IMR-90 (cell line): ENCODE results near the gene ARFIP1. TPM values are rescaled to one million over a fixed set of nuclear protein-coding genes. Genes with fewer than 3 reads are reported as not detected.

Experiments
- ATAC-seq: fragments of 200-7000 bp; cut with Tn5 transposase; 2 replicates; pipeline ENCODE4 v1.9.1; 2020; ENCODE audit warnings: low read depth, mild to moderate bottlenecking, moderate library complexity
- BruUV-seq: library from RNA; stranded (reverse); fragments of 400-500 nt; replicated peaks from 2 replicates; lab custom pipeline; 2021; lab: Mats Ljungman, UMichigan
- CTCF ChIA-PET: fragments of 300-600 bp; formaldehyde crosslinking; extraction: SDS; loops from one replicate; lab custom pipeline; 2021; ENCODE audit warnings: antibody characterized with exemption; lab: Yijun Ruan, JAX
- POLR2A ChIA-PET: fragments of 300-600 bp; sonication (Branson Sonifier 250); formaldehyde crosslinking; loops from one replicate; lab custom pipeline; 2022; ENCODE audit warnings: antibody characterized with exemption; ENCODE audit not compliant: unreplicated experiment; lab: Charles Lee
- DNase-seq: peaks from one replicate; pipeline ENCODE4 v3.0.0; 2013
- H2AFZ ChIP-seq: replicated peaks from 2 replicates; pipeline ENCODE3; 2013; ENCODE audit warnings: low read length, mild to moderate bottlenecking; ENCODE audit not compliant: poor library complexity
- H2AK5ac ChIP-seq: 2 replicates; pipeline ENCODE4 v1.6.1; 2013; ENCODE audit warnings: low read depth, low read length, inconsistent platforms
- H2AK9ac ChIP-seq: replicated peaks from 2 replicates; pipeline ENCODE3; 2013; ENCODE audit warnings: mild to moderate bottlenecking, low read depth, low read length, moderate library complexity; ENCODE audit not compliant: poor library complexity
- H2BK120ac ChIP-seq: 2 replicates; pipeline ENCODE4 v1.6.1; 2013; ENCODE audit warnings: low read depth, low read length, inconsistent platforms
- H2BK15ac ChIP-seq: 3 replicates; pipeline ENCODE4 v1.6.1; 2013; ENCODE audit warnings: low read depth, low read length, inconsistent platforms
- H2BK20ac ChIP-seq: 2 replicates; pipeline ENCODE4 v1.6.1; 2013; ENCODE audit warnings: low read depth, mild to moderate bottlenecking, inconsistent platforms, low read length, moderate library complexity
- H2BK5ac ChIP-seq: 2 replicates; pipeline ENCODE4 v1.6.1; 2013; ENCODE audit warnings: mild to moderate bottlenecking, low read depth, low read length, inconsistent platforms; ENCODE audit not compliant: poor library complexity, severe bottlenecking
- H3K14ac ChIP-seq: replicated peaks from 2 replicates; pipeline ENCODE4 v1.6.1; 2013; ENCODE audit warnings: low read depth, low read length, inconsistent platforms
- H3K18ac ChIP-seq: 2 replicates; pipeline ENCODE4 v1.6.1; 2013; ENCODE audit warnings: low read depth, low read length, control low read depth
- H3K23ac ChIP-seq: 2 replicates; pipeline ENCODE4 v1.6.1; 2013; ENCODE audit warnings: low read depth, low read length, inconsistent platforms
- H3K27ac ChIP-seq: 2 replicates; pipeline ENCODE4 v1.5.1; 2013; ENCODE audit warnings: mild to moderate bottlenecking, control low read depth, low read length; ENCODE audit not compliant: insufficient read depth
- H3K27me3 ChIP-seq: 2 replicates; pipeline ENCODE4 v1.6.1; 2013; ENCODE audit warnings: low read length; ENCODE audit not compliant: control insufficient read depth, insufficient read depth
- H3K36me3 ChIP-seq: 2 replicates; pipeline ENCODE4 v1.6.1; 2013; ENCODE audit warnings: low read length, mixed read lengths; ENCODE audit not compliant: control insufficient read depth, insufficient read depth
- H3K4ac ChIP-seq: 2 replicates; pipeline ENCODE4 v1.6.1; 2013; ENCODE audit warnings: low read depth, low read length, inconsistent platforms
- H3K4me1 ChIP-seq: 2 replicates; pipeline ENCODE4 v1.6.1; 2013; ENCODE audit warnings: low read length, mixed read lengths; ENCODE audit not compliant: control insufficient read depth, insufficient read depth
- H3K4me2 ChIP-seq: 2 replicates; pipeline ENCODE4 v1.6.1; 2013; ENCODE audit warnings: low read depth, mild to moderate bottlenecking, control low read depth, low read length, moderate library complexity
- H3K4me3 ChIP-seq: 2 replicates; pipeline ENCODE4 v1.5.1; 2013; ENCODE audit warnings: low read depth, mild to moderate bottlenecking, control low read depth, low read length, moderate library complexity; ENCODE audit not compliant: insufficient read depth
- H3K56ac ChIP-seq: 2 replicates; pipeline ENCODE4 v1.6.1; 2013; ENCODE audit warnings: low read length, inconsistent platforms; ENCODE audit not compliant: insufficient read depth; ENCODE audit errors: extremely low read depth
- H3K79me1 ChIP-seq, 2 experiments: 2 replicates each; pipeline ENCODE4 v1.6.1; 2013; ENCODE audit warnings: low read length in 2 of 2, inconsistent platforms in 1 of 2, low read depth in 1 of 2
- H3K9ac ChIP-seq: 2 replicates; pipeline ENCODE4 v1.6.1; 2013; ENCODE audit warnings: low read depth, low read length, control low read depth
- H3K9me1 ChIP-seq: 2 replicates; pipeline ENCODE4 v1.6.1; 2013; ENCODE audit warnings: low read length, inconsistent platforms; ENCODE audit not compliant: insufficient read depth
- H3K9me3 ChIP-seq: 2 replicates; pipeline ENCODE4 v1.6.1; 2013; ENCODE audit warnings: low read length; ENCODE audit not compliant: control insufficient read depth, insufficient read depth
- H4K20me1 ChIP-seq: 2 replicates; pipeline ENCODE4 v1.6.1; 2013; ENCODE audit warnings: low read length, inconsistent platforms; ENCODE audit not compliant: insufficient read depth
- H4K5ac ChIP-seq: 2 replicates; pipeline ENCODE4 v1.6.1; 2013; ENCODE audit warnings: mild to moderate bottlenecking, low read depth, low read length, control low read depth
- H4K8ac ChIP-seq, 2 experiments: 2 replicates each; pipeline ENCODE4 v1.6.1; 2013; ENCODE audit warnings: low read depth in 2 of 2, low read length in 2 of 2, control low read depth in 1 of 2, inconsistent platforms in 1 of 2
- H4K91ac ChIP-seq: 2 replicates; pipeline ENCODE4 v1.6.1; 2013; ENCODE audit warnings: low read depth, low read length, inconsistent platforms; ENCODE audit not compliant: insufficient read depth
- CEBPB ChIP-seq: IDR thresholded peaks from 2 replicates; pipeline ENCODE4 v1.6.1; 2012; ENCODE audit warnings: low read depth, low read length, improper control_type of control experiment
- POLR2A ChIP-seq: IDR thresholded peaks from 2 replicates; pipeline ENCODE4 v1.6.1; 2012; ENCODE audit warnings: mild to moderate bottlenecking, low read depth, low read length
- USF2 ChIP-seq: fragments of 150-350 bp; IDR thresholded peaks from 2 replicates; pipeline ENCODE4 v1.6.1; 2017; ENCODE audit warnings: mild to moderate bottlenecking, antibody characterized with exemption, low read length, low read depth
- WGBS, 2 experiments: methylation state at CpG; one replicate each; pipeline versions ENCODE4 v1.1.5 to v1.1.7; 2013; ENCODE audit warnings: missing lambda C conversion rate in 2 of 2; ENCODE audit not compliant: insufficient read length in 1 of 2; ENCODE audit errors: extremely low coverage in 2 of 2; 5-methylcytosine and 5-hydroxymethylcytosine counted together
- dilution Hi-C: fragments of 300-500 bp; cut with HindIII; formaldehyde crosslinking; loops from one replicate; pipeline ENCODE4 v1.14.3; 2018; ENCODE audit warnings: low sequenced_read_pairs; ENCODE audit not compliant: unreplicated experiment
- in situ Hi-C: fragments of 300-500 bp; cut with MboI; formaldehyde crosslinking; loops from 3 replicates; pipeline ENCODE4 v1.14.3; 2019; ENCODE audit warnings: low sequenced_read_pairs, inconsistent platforms, mixed read lengths
- intact Hi-C: fragments of 100-400 bp; cut with micrococcal nuclease; formaldehyde crosslinking; loops from 2 replicates; pipeline ENCODE4 v1.10.0; 2022
- polyA plus RNA-seq, 3 experiments: library from polyadenylated mRNA; depleted of rRNA; stranded (reverse); fragments of >200 nt; gene quantifications; 2 replicates each; pipeline ENCODE4 v1.2.3, GENCODE V29; 2012; ENCODE audit warnings: low replicate concordance in 1 of 3
- total RNA-seq: library from RNA; depleted of rRNA; stranded (reverse); fragments of >200 nt; gene quantifications from 2 replicates; pipeline ENCODE4 v1.2.3, GENCODE V29; 2012

Gene ARFIP1
- total and polyA plus RNA-seq, 2 of the 4 experiments (the other 2 are of a cell fraction) = 12.7 to 30.5 TPM

- peaks cover 3% of the 10 kb centered on the region; the same call in 1 of the 2 replicates for H3K9me3 ChIP-seq
- H2AFZ ChIP-seq = no peak overlapping the region
- no peak overlapping the region for H3K27ac ChIP-seq
- intact Hi-C loops (no loop called here), dilution Hi-C loops (no loop called here), in situ Hi-C loops (no loop called here)
- CTCF ChIA-PET = interaction anchor here (0.6 to 1.1 kb wide), 4 partner anchors 32 to 746 kb away, joined by 3 read pairs; no protein-coding TSS in a partner anchor
- no peaks in the 10 kb centered on the region; the same call in 1 of the 2 replicates for H3K9me1 ChIP-seq
- no peak overlapping the region for H3K56ac ChIP-seq
- H4K20me1 ChIP-seq = peaks cover 3% of the 10 kb centered on the region; the same call in 1 of the 2 replicates
- H3K23ac ChIP-seq = no peak overlapping the region
- H2AK5ac ChIP-seq = no peak overlapping the region
- H4K5ac ChIP-seq = no peak overlapping the region
- ATAC-seq (no peak), DNase-seq (no peak)
- POLR2A ChIA-PET = no interaction called here
- no peak overlapping the region for H3K18ac ChIP-seq
- H2BK5ac ChIP-seq = no peak overlapping the region
- H3K79me1 ChIP-seq = peaks cover 33 to 44% of the 10 kb centered on the region in 2 experiments
- H3K4me3 ChIP-seq = no peak overlapping the region
- peaks cover 3% of the 10 kb centered on the region; the same call in 1 of the 2 replicates for H3K36me3 ChIP-seq
- no peak overlapping the region for H2AK9ac ChIP-seq
- no peaks in the 10 kb centered on the region for H3K27me3 ChIP-seq
- no peak overlapping the region for H2BK15ac ChIP-seq
- no CpG with 5 or more reads among the region's 11 CpGs for WGBS, 2 experiments
- H4K8ac ChIP-seq = no peak overlapping the region
- H3K4me1 ChIP-seq = peaks cover 2% of the 10 kb centered on the region; the same call in 1 of the 2 replicates
- H4K91ac ChIP-seq = no peak overlapping the region
- H3K4ac ChIP-seq = no peak overlapping the region
- no peak overlapping the region for H3K4me2 ChIP-seq
- H3K9ac ChIP-seq = no peak overlapping the region
- H3K14ac ChIP-seq = no peak overlapping the region
- TF ChIP-seq POLR2A = no peak
- no peak for TF ChIP-seq CEBPB
- TF ChIP-seq USF2 = no peak
- BruUV-seq = no TSS peak
- no peak overlapping the region for H2BK20ac ChIP-seq
- no peak overlapping the region for H2BK120ac ChIP-seq
Measured at GRCh38 chr4:152810715-152811287, 31.0 kb downstream of the ARFIP1 start.
